GM18499 (cell line): ENCODE data around the gene UBE2N.
"Not testable (repeated sequence)": the region's sequence is repeated elsewhere in the genome, so short reads cannot be mapped to it uniquely, and the experiment has no call there.

Experiments
- ATAC-seq: cut with Tn5 transposase; IDR thresholded peaks from one replicate; pipeline ENCODE4 v1.9.1; 2021; ENCODE audit warnings: moderate number of reproducible peaks; ENCODE audit not compliant: insufficient read depth, unreplicated experiment

Gene UBE2N

DNA sequence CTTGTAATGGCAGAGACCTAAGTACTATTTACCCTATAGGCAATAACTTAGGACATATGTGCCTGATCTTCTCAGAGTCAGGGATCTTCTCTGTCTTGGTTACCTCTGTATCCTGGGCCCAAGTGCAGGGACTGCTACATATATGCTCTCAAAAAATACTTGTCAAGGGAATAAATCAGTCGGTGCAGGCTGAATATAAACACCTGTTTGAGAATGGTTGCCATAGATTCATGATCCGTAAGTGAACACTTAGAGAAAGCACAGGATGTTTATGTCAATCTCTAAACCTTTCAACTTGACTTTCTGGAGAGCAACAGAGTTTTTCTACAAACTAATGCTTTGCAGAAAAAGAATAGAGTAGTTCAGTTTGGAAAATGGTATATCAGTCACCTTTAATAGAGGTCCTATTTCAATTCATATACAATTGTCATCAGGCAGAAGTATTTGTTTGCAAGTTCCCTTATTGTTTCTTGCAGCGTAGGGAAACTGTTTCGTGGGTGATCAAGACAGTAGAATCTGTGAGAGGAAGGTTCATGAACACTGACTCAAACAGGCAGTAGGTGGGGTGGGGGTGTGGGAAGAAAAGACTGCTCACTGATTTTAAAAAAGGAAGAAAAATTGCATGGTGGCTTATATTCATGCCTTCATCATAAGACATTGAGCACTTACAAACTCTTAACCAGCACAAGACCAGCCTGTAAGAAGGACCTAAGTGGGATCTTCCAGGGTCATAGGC is 6.0 kb upstream of the UBE2N start:
- ATAC-seq = no peak

DNA sequence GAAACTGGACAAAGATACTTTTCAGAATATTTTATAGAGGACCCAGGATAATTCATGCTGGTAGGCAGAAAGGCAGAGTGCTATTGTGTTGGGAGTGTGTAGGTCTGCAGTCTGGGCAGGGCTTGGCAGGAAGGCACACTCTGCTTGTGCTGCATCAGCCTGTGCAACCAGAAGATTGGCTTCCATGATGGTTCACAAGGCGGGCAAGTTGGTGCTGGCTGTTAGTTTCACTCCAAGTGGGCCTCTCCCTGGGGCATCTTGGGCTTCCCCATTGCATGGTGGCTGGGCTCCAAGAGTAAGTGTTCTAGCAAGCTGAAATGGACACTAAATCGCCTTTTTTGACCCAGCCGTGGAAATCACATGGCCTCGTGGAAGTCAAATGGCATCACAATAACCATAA is 1.8 kb upstream of the UBE2N start:
- no peak for ATAC-seq

DNA sequence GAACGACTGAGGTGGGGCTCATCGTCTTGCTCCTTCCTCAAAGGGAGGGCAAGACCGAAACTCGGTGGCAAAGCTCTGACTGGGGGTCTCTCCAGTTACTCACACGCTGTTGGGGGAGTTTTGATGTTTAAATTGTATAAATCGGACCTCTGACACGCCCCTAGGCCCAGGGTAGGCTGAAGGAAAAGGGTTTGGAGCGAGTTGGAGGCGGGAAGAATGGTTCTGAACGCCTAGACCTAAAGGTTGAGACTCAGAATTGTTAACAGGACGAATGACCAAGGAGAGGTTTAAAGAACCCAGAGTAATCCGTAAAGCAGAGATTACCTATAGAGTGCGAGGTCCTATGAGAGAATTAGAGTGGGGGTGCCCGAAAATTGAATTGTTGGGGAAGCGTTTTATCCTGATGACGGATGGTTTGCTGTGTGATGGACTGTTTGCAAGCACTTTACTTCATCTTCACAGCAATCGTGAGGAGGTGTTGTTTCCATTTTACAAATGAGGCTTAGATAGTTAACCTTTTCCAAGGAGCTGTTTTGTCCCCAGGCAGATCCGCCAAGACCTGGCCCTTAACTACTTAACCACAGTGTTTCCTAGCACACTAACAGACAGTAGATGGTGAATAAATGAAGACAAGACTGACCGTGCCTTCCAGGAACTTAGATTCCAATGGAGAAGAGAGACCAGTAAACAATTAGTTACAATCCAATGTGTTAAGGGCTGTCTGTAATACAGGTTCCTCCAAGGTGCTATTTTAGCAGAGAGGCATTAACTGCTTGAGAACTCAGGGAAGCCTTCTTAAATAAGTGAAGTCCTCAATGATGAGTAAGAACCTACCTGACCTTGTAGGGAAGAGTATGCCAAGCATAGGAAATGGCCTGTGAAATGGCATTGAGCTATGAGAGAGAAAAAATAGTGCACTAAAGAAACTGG is 929 bp upstream of the UBE2N start:
- no peak for ATAC-seq

DNA sequence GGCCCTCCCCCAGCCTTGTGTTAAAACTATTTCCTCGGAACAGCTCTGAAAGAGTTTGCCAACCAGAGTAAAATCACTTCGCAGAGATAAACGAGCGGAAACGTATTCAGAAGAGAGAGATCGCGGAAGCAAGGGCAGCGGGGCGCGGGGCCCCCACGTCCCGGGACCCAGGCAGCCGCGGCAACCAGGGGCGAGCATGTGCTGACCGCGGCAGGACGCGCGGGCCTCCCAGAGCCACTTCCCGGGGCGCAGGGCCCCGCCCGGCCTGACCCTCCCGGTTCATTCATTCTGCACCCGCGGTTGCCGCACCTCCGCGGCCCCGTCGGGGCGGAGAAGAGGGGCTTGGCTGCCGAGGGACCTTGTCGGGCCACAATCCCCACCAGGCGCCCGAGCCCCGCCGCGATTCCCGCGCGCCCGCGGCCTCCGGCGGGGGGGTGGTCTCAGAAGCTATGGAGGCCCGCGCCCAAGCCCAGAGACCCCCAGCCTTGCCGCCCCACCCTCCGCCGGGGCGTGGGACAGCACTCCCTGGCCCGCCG is 598 bp downstream of the UBE2N start:
- no peak for ATAC-seq

DNA sequence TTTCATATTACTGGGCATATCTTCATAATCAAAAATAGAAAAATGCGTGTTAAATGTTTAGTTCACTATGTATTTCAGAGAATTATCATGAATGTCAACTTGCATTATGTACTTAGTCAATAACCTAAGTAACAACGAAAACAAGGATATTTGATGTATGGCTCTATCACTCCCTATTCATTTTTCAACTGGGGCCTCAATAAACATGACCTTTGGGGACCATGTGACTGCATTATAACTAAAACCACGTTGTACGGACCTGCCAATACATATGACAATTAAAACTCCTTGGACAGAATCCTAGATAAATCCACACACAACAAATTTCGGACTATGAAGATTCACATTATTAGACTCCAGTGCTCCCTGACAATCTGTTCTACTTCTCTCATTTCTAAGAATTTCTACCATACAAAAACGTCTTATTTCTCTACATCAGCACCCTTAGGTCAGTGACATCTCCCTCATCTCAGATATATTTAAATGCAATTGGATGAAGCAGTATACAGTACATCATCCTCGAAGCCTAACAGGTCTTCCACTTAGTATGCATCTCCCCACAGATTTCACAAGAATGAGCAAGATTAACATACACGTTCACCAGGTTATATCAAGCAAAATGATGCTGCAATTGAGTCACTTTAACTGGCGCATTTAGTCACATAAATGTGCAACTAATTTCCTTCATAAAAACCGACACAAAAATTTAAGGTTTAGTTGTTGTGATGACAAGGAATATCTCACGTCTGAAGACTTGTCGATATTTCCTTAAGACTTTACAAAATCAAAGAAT is 1.5 kb downstream of the UBE2N start:
- ATAC-seq = no peak

DNA sequence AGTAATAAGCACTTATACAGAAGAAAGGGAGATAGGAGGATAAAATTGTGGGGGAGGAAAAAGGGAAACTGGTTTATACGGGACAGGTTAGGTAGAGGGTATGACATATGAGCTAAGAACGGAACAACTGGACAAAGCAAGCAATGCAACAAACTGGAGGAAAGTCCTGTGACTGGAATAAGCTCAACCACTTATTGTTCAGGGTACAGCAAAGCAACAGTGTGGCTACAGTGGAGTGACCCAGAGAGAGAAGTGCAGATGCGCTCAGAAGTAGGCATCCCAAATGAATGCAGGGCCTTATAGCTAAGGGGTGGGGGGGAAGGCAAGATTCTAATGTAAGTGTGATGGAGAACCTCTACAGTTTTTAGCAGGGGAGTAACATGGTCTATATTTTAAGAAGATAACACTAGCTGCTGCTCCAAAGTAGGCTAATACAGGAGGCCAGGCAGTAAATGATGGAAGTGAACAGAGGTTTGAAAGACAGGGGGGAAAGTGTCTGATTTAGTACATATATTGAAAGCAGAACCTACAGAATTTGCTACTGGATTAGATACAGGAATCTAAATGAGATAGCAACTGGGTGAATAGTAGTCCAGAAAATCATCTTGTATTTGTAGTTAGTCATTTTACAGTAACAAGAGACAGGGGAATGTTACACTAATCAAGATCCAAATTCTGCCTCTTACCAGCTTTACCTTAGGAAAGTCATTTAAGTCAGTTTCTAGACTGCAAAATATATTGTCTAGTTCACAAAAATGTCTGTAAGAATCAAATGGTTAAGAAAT is 3.3 kb downstream of the UBE2N start:
- no peak for ATAC-seq

DNA sequence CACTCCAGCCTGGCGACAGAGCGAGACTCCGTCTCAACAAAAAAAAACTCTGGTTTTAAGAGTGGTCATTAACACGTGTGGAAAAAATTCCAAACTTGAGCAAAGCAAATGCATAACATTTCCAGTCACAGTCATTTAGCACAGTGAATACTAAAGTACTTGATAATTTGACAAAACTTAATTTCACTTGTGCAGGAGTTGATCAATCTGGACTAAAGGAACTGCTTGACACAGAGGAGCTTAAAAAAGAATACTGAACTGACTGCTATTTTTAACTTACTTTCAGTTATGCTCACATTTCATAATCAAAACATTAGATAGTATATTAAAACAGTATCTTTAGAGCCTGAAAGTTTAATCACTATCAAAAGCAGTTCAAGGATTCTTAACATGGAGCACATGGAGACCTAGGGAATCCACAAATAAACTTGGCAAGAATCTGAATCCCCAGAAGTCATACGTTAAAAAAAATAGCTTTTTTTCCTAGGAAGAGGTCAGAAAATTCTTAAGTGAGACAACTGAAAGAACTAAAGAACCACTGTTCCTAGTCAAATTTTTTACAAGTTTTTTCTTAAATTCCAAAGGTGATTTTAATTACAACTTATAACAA is 7.4 kb downstream of the UBE2N start:
- ATAC-seq = no peak

DNA sequence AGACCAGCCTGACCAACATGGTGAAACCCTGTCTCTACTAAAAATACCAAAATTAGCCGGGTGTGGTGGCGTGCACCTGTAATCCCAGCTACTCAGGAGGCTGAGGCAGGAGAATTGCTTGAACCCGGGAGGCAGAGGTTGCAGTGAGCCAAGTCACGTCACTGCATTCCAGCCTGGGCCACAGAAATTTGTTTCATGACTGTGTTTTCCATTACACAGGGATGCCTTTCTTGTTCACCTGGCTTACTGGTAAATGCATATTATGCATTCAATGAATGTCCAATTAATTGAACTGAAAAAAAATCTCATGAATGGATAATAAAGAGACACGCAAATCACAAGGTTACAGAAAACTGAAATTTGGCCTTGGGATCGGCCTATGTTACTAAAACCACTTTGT is 9.7 kb downstream of the UBE2N start:
- ATAC-seq = not testable (repeated sequence)

DNA sequence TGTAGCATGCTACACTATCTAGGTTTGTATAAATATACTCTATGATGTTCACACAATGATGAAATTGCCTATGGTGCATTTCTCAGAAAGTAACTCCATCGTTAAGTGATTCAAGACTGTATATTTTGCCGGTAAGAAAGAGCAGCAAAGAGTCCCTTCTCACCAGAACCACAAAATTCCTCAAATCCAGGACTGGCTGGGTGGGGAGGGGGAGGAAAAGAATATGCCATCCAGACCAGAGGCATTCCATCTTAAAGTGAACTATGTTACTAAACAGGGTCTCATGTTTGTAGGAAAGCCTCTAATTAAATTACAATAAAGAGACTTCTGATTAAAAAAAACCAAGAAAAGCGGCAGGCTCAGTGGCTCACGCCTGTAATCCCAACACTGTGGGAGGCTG is 11.5 kb downstream of the UBE2N start:
- no peak for ATAC-seq

DNA sequence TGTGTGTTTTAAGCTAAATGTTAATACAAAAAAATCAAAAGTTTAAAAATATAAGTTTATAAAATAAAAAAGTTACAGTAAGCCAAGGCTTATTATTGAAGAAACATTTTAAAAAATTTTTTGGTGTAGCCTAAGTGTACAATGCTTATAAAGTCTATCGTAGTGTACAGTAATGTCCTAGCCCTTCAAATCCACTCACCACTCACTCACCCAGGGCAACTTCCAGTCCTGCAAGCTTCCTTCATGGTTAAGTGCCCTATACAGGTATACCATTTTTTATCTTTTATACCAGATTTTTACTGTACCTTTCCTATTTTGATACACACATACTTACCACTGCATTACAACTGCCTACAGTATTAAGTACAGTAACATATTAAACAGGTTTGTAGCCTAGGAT is 11.9 kb downstream of the UBE2N start:
- no peak for ATAC-seq

DNA sequence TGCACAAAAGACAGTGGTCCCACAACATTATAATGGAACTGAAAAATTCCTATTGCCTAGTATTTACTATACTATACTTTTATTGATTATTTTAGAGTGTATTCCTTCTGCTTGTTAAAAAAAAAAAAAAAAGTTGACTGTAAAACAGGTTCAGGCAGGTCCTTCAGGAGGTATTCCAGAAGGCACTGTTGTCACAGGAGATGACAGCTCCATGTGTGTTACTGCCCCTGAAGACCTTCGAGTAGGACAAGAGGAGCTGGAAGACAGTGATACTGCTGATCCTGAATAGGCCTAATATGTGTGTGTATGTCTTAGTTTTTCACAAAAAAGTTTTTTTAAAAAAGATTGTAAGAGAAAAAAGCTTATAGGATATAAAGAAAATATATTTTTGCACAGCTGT is 12.3 kb downstream of the UBE2N start:
- ATAC-seq = no peak

DNA sequence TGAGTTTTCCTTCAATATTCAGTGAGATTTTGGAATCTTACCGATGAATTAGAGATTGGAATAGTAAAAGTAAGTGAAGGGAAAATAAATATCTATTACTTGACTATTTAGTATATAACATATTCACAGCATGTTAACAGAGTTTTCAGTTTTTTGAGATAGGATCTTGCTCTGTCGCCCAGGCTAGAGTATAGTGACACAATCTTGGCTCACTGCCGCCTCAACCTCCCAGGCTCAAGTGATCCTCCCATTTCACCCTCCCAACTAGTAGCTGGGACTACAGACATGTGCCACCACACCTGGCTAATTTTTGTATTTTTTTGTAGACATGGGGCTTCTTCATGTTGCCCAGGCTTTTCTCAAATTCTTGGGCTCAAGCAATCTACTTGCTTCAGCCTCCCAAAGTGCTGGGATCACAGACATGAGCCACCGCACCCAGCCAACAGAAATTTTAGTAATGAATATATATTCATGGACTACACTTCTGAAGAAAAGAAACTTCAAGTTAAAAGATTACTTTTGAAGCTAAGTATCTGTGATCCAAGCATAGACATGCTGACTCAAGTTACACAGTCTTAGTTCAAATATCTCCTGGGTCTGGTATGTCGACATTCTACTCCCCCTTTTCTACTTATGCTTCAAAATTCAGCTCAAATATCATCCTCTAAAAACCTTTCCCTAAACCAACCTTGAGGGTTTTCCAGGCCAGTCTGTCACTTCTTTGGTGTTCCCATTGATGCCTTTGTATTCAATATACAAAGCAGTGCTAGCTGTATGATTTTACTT is 13.8 kb downstream of the UBE2N start:
- ATAC-seq = no peak

DNA sequence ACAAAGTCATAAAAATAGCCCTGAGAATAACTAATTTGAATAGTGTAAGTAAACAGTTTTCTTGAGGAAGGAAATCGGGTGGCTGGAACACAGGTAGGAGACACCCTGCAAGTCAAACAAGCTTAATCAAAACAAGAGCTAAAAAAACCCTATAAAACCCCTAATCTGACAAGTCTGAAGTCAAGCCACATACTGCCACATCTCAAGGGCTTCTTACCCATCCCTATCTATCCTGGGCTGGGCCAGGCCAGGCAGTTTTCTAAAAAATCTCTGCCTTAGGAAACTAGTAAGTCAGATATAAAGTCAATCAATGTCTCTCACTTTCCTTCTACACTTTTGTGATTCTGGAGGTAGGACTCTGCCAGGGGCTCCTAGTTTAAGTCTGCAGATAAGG is 15.3 kb downstream of the UBE2N start:
- no peak for ATAC-seq

DNA sequence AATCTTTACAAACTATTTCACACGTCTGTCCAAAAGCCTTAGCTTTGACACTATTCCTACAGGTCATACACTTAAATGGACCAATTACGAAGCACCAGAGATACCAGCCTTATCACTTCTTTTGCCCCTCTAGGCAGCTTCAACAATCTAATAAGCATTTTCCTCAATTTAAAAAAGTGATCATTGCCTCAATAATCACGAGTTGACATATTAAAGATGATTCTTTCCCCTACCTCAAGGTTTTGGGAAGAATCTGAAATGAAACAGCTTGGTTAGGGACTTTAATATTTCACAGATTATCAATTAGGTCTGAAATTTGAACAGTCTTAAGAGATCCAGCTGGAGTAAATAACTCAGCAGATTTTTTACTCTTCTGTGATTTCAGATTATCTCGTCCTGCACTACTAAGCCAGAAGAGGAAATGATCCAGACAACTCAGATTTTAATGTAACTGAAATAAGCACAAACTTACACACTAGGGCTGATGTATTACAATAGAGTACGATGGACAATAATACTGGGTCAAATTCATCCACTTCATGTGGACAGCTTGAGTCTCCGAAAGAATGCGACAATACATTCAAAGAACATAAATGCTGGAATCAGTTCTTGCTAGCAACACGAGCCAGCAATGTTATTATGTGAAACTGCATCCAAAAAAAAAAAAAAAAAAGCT is 15.9 kb downstream of the UBE2N start:
- ATAC-seq = no peak

DNA sequence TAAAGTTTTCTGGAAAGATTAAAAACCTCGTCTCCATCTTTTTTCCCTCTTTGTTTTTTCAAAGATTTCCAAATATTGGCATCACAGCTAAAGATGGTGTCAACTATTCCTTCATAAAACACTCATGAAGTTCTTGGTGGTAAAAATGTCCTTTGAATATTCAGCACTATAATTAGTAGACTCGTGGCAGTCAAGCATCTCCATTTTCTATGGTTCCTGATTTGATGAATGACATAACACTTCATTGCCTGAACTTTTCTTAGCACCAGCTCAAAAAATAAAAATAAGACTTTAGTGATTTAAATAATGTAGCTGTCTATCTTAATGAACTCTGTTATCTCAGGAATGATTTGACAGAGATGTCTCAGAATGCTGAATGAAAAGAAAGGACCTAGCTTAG is 19.7 kb downstream of the UBE2N start:
- no peak for ATAC-seq

DNA sequence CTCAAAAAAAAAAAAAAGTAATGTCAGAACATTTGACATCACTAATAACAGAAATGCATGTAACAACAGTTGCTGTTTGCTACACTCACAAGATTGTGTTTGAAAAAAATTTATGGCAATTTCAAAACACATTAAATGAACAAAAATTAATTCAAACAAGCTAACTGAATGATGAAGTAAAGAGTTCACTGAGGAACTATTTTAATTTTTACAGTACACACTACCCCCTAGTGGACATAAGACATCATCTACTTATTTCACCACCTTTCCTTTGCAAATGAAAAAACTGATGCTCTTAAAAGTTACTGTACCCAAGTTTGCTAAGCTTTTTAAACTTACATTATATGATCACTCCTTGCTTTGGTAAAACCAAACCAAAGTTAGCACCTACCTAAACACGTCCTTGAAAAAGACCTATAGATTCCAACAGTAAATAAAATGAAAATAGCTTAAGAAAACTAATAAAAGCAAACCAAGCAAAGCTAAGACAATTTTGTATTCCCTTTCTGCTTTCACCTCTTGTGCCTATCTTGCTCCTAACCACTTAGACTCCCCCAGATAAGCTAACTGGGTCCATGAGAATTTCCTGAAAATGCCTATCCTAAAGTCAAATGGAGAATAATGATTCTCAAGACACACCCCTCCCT is 22.2 kb downstream of the UBE2N start:
- no peak for ATAC-seq

DNA sequence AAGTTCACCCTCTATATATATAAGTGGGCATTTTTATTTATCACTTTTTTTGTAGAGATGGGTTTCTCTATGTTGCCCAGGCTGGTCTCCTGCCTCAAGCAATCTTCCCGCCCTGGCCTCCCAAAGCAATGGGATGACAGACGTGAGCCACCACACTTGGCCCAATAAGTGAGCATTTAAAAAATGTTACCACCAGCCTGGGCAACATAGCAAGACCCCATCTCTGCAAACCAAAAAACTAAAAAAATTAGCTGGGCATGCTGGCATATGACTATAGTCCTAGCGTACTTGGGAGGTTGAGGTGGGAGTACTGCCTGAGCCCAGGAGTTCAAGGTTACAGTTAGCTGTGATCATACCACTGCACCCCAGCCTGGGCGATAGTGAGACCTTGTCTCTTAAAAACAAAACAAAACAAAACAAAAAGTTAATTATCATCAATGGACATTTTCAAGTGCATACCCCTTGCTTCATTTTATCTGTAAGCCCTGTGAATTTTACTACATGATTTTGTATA is 23.7 kb downstream of the UBE2N start:
- ATAC-seq = no peak
